ENCODE measurements around the gene CCL20.
A peak's percentile ranks its signal among the peaks of the same experiment; 100 is the strongest.

The CCL20 gene

DNA sequence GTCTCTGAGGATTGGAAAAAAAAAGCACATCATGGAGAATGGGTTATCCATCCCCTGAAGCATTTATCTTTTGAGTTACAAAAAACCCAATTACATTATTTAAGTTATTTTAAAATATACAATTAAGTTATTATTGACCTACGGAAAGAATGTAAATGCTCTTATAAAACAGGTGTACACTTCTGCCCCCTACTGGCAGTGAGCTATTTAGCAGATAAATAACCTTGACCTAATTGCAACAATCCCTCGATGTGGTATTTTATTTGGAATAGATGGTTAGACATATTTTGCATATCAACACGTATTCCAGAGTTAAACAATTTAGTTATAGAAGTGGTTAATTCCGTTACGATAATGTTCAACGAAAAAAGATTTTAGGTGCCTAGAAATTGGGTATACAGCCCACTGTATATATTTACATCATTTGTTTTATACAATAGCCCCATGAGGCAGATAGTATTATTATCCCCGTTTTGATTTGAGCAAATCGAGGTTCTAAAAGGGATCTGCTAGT is 48.6 kb downstream of the CCL20 start:
- TF ChIP-seq RAD21 (IDR thresholded peaks at IDR 0.05; ENCODE audit: low read depth) (peak; percentile 75), TEAD4 (IDR thresholded peaks at IDR 0.05) (no peak), YY1 (IDR thresholded peaks at IDR 0.05; ENCODE audit: low read depth) (no peak)

DNA sequence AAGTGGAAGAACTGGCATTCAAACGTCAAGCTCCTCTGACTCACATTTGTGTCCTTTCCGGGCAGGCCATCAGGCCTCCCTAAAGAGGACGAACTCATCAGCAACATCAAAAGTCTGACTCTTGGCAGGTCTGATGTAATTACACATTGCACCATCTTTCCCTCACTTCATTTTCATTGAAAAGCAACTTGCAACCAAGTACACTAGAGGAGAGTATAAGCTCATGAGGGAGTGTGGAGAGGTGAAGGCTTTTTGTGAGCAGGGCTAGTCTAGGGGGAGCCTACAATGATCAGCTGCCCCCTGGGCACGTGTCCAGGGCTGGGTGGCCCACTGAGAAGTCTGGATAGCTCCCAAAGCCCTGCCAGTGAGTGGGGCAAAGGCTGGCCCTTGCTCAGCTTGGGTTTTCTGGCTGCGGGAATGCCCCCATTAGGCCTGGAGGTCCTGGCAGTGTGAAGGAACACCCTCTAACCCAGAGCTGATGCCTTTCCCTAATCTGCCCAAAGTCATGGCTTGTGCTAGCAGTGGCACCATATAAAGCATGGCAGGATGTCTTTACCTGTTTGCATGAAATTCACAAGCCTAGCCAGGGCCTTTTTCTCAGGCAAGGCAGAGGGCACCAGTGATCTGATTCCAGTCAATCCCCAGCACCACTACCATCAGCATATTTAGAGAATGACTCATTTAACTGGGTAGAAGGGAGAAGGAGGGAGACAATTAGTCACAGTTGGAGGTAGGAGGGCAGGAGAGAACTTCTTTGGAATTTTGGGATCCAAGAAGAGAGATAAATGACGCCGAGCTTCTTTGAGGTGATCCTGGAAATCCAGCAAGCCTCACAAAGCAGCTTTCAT is 49.3 kb downstream of the CCL20 start:
- TF ChIP-seq RAD21 (IDR thresholded peaks at IDR 0.05; ENCODE audit: low read depth): 0 out of 2 replicates have a peak, but pooled peaks have one; percentile 19
- peak; percentile 71 for TF ChIP-seq TEAD4 (IDR thresholded peaks at IDR 0.05)
- no peak for TF ChIP-seq TCF12 (IDR thresholded peaks at IDR 0.05; ENCODE audit: low read depth)
- TF ChIP-seq ZBTB7A (IDR thresholded peaks at IDR 0.05; ENCODE audit: low read depth): no peak
- no peak for TF ChIP-seq EGR1 (IDR thresholded peaks at IDR 0.05)

DNA sequence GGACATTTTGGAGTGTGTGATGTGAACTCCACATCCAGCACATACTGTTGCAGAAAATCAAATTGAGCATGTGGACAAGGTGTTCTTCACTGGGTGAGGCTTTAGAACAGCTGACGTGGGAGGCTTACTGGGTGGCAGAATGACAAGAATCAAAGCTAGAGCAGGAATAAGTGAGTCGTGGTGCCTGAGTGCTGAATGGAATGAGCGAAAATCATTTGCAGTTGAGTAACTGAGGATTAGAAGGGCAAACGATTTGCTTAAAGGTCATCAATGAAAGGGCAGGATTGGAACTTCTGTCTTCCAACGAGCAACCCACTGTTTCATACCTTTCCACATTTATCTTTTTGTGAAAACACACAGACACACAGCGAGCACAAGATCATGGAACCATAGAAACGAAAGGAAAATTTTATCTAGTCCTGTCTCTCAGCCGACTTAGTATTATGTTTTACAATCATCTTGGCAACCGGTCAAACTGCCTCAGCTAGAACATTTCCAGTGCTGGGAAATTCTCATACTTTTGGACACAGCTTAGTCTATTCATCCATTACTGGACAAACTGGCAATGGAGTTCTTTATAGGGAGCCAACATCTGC is 50.6 kb downstream of the CCL20 start:
- TF ChIP-seq EGR1 (IDR thresholded peaks at IDR 0.05) (no peak), CEBPB (IDR thresholded peaks at IDR 0.05) (no peak), CREB1 (IDR thresholded peaks at IDR 0.05; ENCODE audit: low read depth) (no peak), ZBTB7A (IDR thresholded peaks at IDR 0.05; ENCODE audit: low read depth) (no peak), EP300 (IDR thresholded peaks at IDR 0.05; ENCODE audit: borderline replicate concordance) (no peak), TEAD4 (IDR thresholded peaks at IDR 0.05) (no peak), RAD21 (IDR thresholded peaks at IDR 0.05; ENCODE audit: low read depth) (no peak)
- TF ChIP-seq, protein P1, sequence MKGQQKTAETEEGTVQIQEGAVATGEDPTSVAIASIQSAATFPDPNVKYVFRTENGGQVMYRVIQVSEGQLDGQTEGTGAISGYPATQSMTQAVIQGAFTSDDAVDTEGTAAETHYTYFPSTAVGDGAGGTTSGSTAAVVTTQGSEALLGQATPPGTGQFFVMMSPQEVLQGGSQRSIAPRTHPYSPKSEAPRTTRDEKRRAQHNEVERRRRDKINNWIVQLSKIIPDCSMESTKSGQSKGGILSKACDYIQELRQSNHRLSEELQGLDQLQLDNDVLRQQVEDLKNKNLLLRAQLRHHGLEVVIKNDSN (IDR thresholded peaks at IDR 0.05): no peak

DNA sequence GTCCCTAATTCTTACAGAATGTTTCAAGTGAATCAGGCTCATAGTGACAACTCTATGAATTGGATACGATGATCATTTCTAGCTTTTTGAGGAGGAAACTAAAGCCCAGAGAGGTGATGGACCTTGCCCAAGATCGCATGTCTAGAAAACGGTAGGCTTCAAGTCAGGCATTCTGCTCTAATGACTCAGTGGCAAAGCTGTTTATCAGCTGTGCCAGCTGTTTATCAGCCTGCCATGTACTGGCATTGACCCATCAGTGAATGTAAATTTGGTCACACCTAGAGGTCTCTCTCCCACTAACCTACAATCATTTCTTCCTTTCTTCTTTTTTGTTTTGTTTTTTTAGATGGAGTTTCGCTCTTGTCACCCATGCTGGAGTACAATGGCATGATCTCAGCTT is 51.6 kb downstream of the CCL20 start:
- TF ChIP-seq YY1 (IDR thresholded peaks at IDR 0.05; ENCODE audit: low read depth): no peak
- no peak for TF ChIP-seq CREB1 (IDR thresholded peaks at IDR 0.05; ENCODE audit: low read depth)
- TF ChIP-seq TCF12 (IDR thresholded peaks at IDR 0.05; ENCODE audit: low read depth): no peak
- no peak for TF ChIP-seq EGR1 (IDR thresholded peaks at IDR 0.05)
- TF ChIP-seq FOXM1 (IDR thresholded peaks at IDR 0.05; ENCODE audit: borderline replicate concordance, low read depth): no peak
- TF ChIP-seq, protein P2, sequence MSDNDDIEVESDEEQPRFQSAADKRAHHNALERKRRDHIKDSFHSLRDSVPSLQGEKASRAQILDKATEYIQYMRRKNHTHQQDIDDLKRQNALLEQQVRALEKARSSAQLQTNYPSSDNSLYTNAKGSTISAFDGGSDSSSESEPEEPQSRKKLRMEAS (IDR thresholded peaks at IDR 0.05): no peak
- no peak for TF ChIP-seq ZBTB7A (IDR thresholded peaks at IDR 0.05; ENCODE audit: low read depth)
- TF ChIP-seq, protein P1 (IDR thresholded peaks at IDR 0.05): no peak
- no peak for TF ChIP-seq TEAD4 (IDR thresholded peaks at IDR 0.05)
- no peak for TF ChIP-seq EP300 (IDR thresholded peaks at IDR 0.05; ENCODE audit: borderline replicate concordance)
- TF ChIP-seq NFIC (IDR thresholded peaks at IDR 0.05): no peak
- TF ChIP-seq, protein P3, sequence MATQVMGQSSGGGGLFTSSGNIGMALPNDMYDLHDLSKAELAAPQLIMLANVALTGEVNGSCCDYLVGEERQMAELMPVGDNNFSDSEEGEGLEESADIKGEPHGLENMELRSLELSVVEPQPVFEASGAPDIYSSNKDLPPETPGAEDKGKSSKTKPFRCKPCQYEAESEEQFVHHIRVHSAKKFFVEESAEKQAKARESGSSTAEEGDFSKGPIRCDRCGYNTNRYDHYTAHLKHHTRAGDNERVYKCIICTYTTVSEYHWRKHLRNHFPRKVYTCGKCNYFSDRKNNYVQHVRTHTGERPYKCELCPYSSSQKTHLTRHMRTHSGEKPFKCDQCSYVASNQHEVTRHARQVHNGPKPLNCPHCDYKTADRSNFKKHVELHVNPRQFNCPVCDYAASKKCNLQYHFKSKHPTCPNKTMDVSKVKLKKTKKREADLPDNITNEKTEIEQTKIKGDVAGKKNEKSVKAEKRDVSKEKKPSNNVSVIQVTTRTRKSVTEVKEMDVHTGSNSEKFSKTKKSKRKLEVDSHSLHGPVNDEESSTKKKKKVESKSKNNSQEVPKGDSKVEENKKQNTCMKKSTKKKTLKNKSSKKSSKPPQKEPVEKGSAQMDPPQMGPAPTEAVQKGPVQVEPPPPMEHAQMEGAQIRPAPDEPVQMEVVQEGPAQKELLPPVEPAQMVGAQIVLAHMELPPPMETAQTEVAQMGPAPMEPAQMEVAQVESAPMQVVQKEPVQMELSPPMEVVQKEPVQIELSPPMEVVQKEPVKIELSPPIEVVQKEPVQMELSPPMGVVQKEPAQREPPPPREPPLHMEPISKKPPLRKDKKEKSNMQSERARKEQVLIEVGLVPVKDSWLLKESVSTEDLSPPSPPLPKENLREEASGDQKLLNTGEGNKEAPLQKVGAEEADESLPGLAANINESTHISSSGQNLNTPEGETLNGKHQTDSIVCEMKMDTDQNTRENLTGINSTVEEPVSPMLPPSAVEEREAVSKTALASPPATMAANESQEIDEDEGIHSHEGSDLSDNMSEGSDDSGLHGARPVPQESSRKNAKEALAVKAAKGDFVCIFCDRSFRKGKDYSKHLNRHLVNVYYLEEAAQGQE (IDR thresholded peaks at IDR 0.05; ENCODE audit: low read depth): no peak
- no peak for TF ChIP-seq TAF1 (IDR thresholded peaks at IDR 0.05; ENCODE audit: low read depth)
- no peak for TF ChIP-seq CEBPB (IDR thresholded peaks at IDR 0.05)
- TF ChIP-seq RAD21 (IDR thresholded peaks at IDR 0.05; ENCODE audit: low read depth): no peak
